HepG2 (cell line): ENCODE data around the gene CES2. TPM values are rescaled to one million over a fixed set of nuclear protein-coding genes. Genes with fewer than 3 reads are reported as not detected.

Experiments used
- ADNP ChIP-seq: sonication (generic); formaldehyde crosslinking; IDR thresholded peaks from 2 replicates; pipeline ENCODE4 v1.4.0; 2020; ENCODE audit warnings: missing genetic modification reagents
- KDM4B ChIP-seq: sonication (generic); formaldehyde crosslinking; IDR thresholded peaks from 2 replicates; pipeline ENCODE4 v1.4.0; 2020; ENCODE audit warnings: missing genetic modification reagents
- KDM5B ChIP-seq: sonication (generic); formaldehyde crosslinking; IDR thresholded peaks from 2 replicates; pipeline ENCODE4 v1.4.0; 2020; ENCODE audit warnings: missing genetic modification reagents, mild to moderate bottlenecking, borderline replicate concordance
- STAT5B ChIP-seq: sonication (generic); formaldehyde crosslinking; IDR thresholded peaks from 2 replicates; pipeline ENCODE4 v1.4.0; 2020; ENCODE audit warnings: missing genetic modification reagents
- TEAD3 ChIP-seq: optimal IDR thresholded peaks from 2 replicates; pipeline ENCODE3; 2016; ENCODE audit warnings: borderline replicate concordance
- ZNF296 ChIP-seq: sonication (generic); formaldehyde crosslinking; conservative IDR thresholded peaks from 2 replicates; pipeline ENCODE4 v1.5.0; 2020; ENCODE audit warnings: mild to moderate bottlenecking, missing genetic modification reagents
- ZNF619 ChIP-seq: sonication (generic); formaldehyde crosslinking; IDR thresholded peaks from 2 replicates; pipeline ENCODE4 v1.4.0; 2020; ENCODE audit warnings: mild to moderate bottlenecking, missing genetic modification reagents
- ZNF660 ChIP-seq: sonication (generic); formaldehyde crosslinking; IDR thresholded peaks from 2 replicates; pipeline ENCODE4 v1.5.1; 2020; ENCODE audit warnings: mild to moderate bottlenecking, low read depth, missing genetic modification reagents, borderline replicate concordance
- ZNF670 ChIP-seq: sonication (generic); formaldehyde crosslinking; IDR thresholded peaks from 2 replicates; pipeline ENCODE4 v1.8.0; 2022; ENCODE audit warnings: mild to moderate bottlenecking, missing genetic modification reagents, borderline replicate concordance
- polyA plus RNA-seq, 8 experiments: library from polyadenylated mRNA; depleted of rRNA in 3 of 8; stranded (reverse) in 7 of 8; unstranded in 1 of 8; fragments of >200 nt; fragmentation: Illumina TruSeq in 4 of 8; extraction: Trizol in 4 of 8; gene quantifications; 2 replicates each; pipeline versions ENCODE4 v1.2.1 to v1.2.3, GENCODE V29; 2011 to 2016; ENCODE audit warnings: low read depth in 4 of 8, missing spikeins in 1 of 8, mixed read lengths in 1 of 8; ENCODE audit not compliant: insufficient read depth in 1 of 8
- total RNA-seq, 5 experiments: library from RNA; depleted of rRNA; stranded (reverse); fragments of >200 nt; fragmentation: Illumina TruSeq; extraction: Trizol; gene quantifications; 2 replicates each; pipeline ENCODE4 v1.2.3, GENCODE V29; 2016; ENCODE audit warnings: low read depth in 1 of 5
- TF ChIP-seq, protein P1 (sequence below): sonication (generic); formaldehyde crosslinking; IDR thresholded peaks from 2 replicates; pipeline ENCODE4 v1.9.0; 2021; ENCODE audit warnings: missing genetic modification reagents, borderline replicate concordance
- TF ChIP-seq, protein P2 (sequence below), 2 experiments: sonication (generic) in 1 of 2; formaldehyde crosslinking in 1 of 2; IDR thresholded peaks; 2 replicates each; pipeline versions ENCODE4 v1.6.1 to v1.9.0; 2014 to 2022; ENCODE audit warnings: antibody characterized with exemption in 1 of 2, borderline replicate concordance in 1 of 2, inconsistent platforms in 1 of 2, low read depth in 1 of 2, missing genetic modification reagents in 1 of 2
- TF ChIP-seq, protein P3 (sequence below): sonication (generic); formaldehyde crosslinking; IDR thresholded peaks from 2 replicates; pipeline ENCODE4 v1.4.0; 2020; ENCODE audit warnings: missing genetic modification reagents
- TF ChIP-seq, protein P4 (sequence below): IDR thresholded peaks from 2 replicates; pipeline ENCODE4 v1.6.1; 2016; ENCODE audit warnings: low read depth, missing genetic modification reagents, missing compliant biosample characterization

Gene CES2
- total and polyA plus RNA-seq, 2 of the 13 experiments (the other 11 are each of a cell fraction or from before 2014, with no cell fraction given), result 50.6 to 63.8 TPM

DNA sequence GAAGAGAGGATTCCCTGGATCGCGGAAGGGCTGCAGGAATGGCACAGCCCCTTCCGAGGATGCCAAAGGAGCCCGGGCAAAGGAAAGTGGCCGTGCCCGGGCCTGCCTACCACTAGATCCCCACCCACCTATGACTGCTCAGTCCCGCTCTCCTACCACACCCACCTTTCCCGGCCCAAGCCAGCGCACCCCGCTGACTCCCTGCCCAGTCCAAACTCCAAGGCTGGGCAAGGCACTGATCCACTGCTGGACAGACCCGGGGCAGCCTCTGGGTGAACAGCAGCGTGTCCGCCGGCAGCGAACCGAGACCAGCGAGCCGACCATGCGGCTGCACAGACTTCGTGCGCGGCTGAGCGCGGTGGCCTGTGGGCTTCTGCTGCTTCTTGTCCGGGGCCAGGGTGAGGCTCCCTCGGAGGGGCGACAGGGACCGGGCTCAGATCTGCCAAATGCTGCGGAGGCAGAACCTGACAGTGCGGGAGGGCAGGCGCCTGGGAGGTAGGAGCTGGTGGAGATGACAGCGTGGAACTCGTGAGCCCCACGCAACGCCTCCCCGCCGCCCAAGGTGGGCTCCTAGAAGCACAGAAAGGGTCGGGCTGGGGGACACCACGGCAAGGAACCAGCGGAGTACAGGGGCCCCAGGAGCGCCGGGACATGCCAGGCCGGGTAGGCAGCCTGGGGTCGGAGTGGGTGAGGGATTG is at the start of gene CES2 (continued):
- TF ChIP-seq, protein P1, sequence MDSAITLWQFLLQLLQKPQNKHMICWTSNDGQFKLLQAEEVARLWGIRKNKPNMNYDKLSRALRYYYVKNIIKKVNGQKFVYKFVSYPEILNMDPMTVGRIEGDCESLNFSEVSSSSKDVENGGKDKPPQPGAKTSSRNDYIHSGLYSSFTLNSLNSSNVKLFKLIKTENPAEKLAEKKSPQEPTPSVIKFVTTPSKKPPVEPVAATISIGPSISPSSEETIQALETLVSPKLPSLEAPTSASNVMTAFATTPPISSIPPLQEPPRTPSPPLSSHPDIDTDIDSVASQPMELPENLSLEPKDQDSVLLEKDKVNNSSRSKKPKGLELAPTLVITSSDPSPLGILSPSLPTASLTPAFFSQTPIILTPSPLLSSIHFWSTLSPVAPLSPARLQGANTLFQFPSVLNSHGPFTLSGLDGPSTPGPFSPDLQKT (CRISPR knock-in tag), result no peak
- TF ChIP-seq KDM4B (CRISPR knock-in tag) (peak; percentile 83), KDM5B (CRISPR knock-in tag) (peak; percentile 92; the same call in 1 of the 2 replicates), ZNF296 (CRISPR knock-in tag) (peak; percentile 90), STAT5B (CRISPR knock-in tag) (no peak), ZNF619 (CRISPR knock-in tag) (peak; percentile 96; the same call in 1 of the 2 replicates), TEAD3 (CRISPR knock-in tag) (peak; percentile 50), ZNF670 (CRISPR knock-in tag) (peak; percentile 90; the same call in 1 of the 2 replicates), ZNF660 (CRISPR knock-in tag) (no peak; the same call in 1 of the 2 replicates), ADNP (CRISPR knock-in tag) (no peak)
- TF ChIP-seq, protein P2, sequence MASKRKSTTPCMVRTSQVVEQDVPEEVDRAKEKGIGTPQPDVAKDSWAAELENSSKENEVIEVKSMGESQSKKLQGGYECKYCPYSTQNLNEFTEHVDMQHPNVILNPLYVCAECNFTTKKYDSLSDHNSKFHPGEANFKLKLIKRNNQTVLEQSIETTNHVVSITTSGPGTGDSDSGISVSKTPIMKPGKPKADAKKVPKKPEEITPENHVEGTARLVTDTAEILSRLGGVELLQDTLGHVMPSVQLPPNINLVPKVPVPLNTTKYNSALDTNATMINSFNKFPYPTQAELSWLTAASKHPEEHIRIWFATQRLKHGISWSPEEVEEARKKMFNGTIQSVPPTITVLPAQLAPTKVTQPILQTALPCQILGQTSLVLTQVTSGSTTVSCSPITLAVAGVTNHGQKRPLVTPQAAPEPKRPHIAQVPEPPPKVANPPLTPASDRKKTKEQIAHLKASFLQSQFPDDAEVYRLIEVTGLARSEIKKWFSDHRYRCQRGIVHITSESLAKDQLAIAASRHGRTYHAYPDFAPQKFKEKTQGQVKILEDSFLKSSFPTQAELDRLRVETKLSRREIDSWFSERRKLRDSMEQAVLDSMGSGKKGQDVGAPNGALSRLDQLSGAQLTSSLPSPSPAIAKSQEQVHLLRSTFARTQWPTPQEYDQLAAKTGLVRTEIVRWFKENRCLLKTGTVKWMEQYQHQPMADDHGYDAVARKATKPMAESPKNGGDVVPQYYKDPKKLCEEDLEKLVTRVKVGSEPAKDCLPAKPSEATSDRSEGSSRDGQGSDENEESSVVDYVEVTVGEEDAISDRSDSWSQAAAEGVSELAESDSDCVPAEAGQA (IDR thresholded peaks at IDR 0.05; ENCODE audit: low read depth), result no peak
- TF ChIP-seq, protein P2 (CRISPR knock-in tag; IDR thresholded peaks at IDR 0.05; ENCODE audit: borderline replicate concordance), result no peak
- TF ChIP-seq, protein P3, sequence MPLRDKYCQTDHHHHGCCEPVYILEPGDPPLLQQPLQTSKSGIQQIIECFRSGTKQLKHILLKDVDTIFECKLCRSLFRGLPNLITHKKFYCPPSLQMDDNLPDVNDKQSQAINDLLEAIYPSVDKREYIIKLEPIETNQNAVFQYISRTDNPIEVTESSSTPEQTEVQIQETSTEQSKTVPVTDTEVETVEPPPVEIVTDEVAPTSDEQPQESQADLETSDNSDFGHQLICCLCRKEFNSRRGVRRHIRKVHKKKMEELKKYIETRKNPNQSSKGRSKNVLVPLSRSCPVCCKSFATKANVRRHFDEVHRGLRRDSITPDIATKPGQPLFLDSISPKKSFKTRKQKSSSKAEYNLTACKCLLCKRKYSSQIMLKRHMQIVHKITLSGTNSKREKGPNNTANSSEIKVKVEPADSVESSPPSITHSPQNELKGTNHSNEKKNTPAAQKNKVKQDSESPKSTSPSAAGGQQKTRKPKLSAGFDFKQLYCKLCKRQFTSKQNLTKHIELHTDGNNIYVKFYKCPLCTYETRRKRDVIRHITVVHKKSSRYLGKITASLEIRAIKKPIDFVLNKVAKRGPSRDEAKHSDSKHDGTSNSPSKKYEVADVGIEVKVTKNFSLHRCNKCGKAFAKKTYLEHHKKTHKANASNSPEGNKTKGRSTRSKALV (CRISPR knock-in tag), result peak; percentile 76; the same call in 1 of the 2 replicates
- TF ChIP-seq, protein P4, sequence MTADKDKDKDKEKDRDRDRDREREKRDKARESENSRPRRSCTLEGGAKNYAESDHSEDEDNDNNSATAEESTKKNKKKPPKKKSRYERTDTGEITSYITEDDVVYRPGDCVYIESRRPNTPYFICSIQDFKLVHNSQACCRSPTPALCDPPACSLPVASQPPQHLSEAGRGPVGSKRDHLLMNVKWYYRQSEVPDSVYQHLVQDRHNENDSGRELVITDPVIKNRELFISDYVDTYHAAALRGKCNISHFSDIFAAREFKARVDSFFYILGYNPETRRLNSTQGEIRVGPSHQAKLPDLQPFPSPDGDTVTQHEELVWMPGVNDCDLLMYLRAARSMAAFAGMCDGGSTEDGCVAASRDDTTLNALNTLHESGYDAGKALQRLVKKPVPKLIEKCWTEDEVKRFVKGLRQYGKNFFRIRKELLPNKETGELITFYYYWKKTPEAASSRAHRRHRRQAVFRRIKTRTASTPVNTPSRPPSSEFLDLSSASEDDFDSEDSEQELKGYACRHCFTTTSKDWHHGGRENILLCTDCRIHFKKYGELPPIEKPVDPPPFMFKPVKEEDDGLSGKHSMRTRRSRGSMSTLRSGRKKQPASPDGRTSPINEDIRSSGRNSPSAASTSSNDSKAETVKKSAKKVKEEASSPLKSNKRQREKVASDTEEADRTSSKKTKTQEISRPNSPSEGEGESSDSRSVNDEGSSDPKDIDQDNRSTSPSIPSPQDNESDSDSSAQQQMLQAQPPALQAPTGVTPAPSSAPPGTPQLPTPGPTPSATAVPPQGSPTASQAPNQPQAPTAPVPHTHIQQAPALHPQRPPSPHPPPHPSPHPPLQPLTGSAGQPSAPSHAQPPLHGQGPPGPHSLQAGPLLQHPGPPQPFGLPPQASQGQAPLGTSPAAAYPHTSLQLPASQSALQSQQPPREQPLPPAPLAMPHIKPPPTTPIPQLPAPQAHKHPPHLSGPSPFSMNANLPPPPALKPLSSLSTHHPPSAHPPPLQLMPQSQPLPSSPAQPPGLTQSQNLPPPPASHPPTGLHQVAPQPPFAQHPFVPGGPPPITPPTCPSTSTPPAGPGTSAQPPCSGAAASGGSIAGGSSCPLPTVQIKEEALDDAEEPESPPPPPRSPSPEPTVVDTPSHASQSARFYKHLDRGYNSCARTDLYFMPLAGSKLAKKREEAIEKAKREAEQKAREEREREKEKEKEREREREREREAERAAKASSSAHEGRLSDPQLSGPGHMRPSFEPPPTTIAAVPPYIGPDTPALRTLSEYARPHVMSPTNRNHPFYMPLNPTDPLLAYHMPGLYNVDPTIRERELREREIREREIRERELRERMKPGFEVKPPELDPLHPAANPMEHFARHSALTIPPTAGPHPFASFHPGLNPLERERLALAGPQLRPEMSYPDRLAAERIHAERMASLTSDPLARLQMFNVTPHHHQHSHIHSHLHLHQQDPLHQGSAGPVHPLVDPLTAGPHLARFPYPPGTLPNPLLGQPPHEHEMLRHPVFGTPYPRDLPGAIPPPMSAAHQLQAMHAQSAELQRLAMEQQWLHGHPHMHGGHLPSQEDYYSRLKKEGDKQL (CRISPR knock-in tag), result peak; percentile 18; the same call in 1 of the 2 replicates
